Measurements from ENCODE around the gene SPTY2D1.

DNA sequence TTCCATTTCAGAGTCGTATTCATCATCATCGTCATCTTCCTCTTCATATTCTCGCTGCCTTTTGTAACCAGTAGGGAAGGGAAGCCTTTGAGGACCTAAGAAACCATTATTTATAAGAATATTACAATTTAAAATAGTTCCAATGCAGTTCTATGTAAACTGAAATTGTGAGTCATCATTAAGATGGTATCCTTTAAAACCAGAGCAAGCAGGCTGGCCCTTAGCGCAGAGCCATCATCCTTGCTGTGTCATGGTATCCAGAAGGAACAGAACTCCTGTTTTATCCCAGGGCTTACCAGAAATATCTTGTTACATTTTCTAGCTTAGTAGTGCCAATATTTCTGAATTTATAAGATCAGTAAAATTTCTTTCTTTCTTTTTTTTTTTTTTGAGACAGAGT, 21.7 kb downstream of the SPTY2D1 start:
- TF ChIP-seq, protein P1, sequence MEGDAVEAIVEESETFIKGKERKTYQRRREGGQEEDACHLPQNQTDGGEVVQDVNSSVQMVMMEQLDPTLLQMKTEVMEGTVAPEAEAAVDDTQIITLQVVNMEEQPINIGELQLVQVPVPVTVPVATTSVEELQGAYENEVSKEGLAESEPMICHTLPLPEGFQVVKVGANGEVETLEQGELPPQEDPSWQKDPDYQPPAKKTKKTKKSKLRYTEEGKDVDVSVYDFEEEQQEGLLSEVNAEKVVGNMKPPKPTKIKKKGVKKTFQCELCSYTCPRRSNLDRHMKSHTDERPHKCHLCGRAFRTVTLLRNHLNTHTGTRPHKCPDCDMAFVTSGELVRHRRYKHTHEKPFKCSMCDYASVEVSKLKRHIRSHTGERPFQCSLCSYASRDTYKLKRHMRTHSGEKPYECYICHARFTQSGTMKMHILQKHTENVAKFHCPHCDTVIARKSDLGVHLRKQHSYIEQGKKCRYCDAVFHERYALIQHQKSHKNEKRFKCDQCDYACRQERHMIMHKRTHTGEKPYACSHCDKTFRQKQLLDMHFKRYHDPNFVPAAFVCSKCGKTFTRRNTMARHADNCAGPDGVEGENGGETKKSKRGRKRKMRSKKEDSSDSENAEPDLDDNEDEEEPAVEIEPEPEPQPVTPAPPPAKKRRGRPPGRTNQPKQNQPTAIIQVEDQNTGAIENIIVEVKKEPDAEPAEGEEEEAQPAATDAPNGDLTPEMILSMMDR (IDR thresholded peaks at IDR 0.05; ENCODE audit: low read depth, low read length), result no peak
- no peak for TF ChIP-seq EZH2phosphoT487 (IDR thresholded peaks at IDR 0.05; ENCODE audit: low read depth)

Measured in OCI-LY3 (cell line).